ENCODE measurements around the gene PSMD9. TPM values are rescaled to one million over a fixed set of nuclear protein-coding genes. Genes with fewer than 3 reads are reported as not detected.
A peak's percentile ranks its signal among the peaks of the same experiment; 100 is the strongest.
"Not testable (repeated sequence)": the region's sequence is repeated elsewhere in the genome, so short reads cannot be mapped to it uniquely, and the experiment has no call there.

Gene PSMD9
- total RNA-seq, 1 donor from 2014 or later: 58.0 TPM

- H3K36me3 Mint-ChIP-seq (ENCODE audit: unreplicated experiment): no peaks in the 10 kb centered on the region
Measured at GRCh38 chr12:121875582-121875981, 13.0 kb upstream of the PSMD9 start.

GRCh38 chr12:121876080-121876447, 12.5 kb upstream of the PSMD9 start:
- H3K9me3 Mint-ChIP-seq (ENCODE audit: unreplicated experiment); DNase-seq (ENCODE audit: extremely low spot score, unreplicated experiment); H3K27ac Mint-ChIP-seq (ENCODE audit: unreplicated experiment); H3K4me1 Mint-ChIP-seq (ENCODE audit: unreplicated experiment); H3K4me3 Mint-ChIP-seq (ENCODE audit: unreplicated experiment); H3K27me3 Mint-ChIP-seq (ENCODE audit: unreplicated experiment); H3K36me3 Mint-ChIP-seq (ENCODE audit: unreplicated experiment): not testable (repeated sequence)

More at GRCh38 chr12:121875582-121875981, 13.0 kb upstream of the PSMD9 start:
- TF ChIP-seq CTCF (IDR thresholded peaks at IDR 0.05): no peak
- DNase-seq (ENCODE audit: extremely low spot score, unreplicated experiment): no peak
- Mint-ChIP-seq H3K27me3 (ENCODE audit: unreplicated experiment) (no peaks in the 10 kb centered on the region), H3K4me1 (ENCODE audit: unreplicated experiment) (peaks cover 3% of the 10 kb centered on the region), H3K4me3 (ENCODE audit: unreplicated experiment) (no peak overlapping the region), H3K9me3 (ENCODE audit: unreplicated experiment) (no peaks in the 10 kb centered on the region), H3K27ac (ENCODE audit: unreplicated experiment) (no peak overlapping the region)

- Mint-ChIP-seq H3K27ac (ENCODE audit: unreplicated experiment) (no peak overlapping the region), H3K4me3 (ENCODE audit: unreplicated experiment) (no peak overlapping the region), H3K4me1 (ENCODE audit: unreplicated experiment) (peaks cover 7% of the 10 kb centered on the region), H3K27me3 (ENCODE audit: unreplicated experiment) (peaks cover 9% of the 10 kb centered on the region), H3K36me3 (ENCODE audit: unreplicated experiment) (no peaks in the 10 kb centered on the region), H3K9me3 (ENCODE audit: unreplicated experiment) (no peaks in the 10 kb centered on the region)
- TF ChIP-seq CTCF (IDR thresholded peaks at IDR 0.05): no peak
- no peak for DNase-seq (ENCODE audit: extremely low spot score, unreplicated experiment)
Measured at GRCh38 chr12:121883315-121883660, 5.3 kb upstream of the PSMD9 start.

GRCh38 chr12:121885129-121885528, 3.5 kb upstream of the PSMD9 start:
- H3K36me3 Mint-ChIP-seq (ENCODE audit: unreplicated experiment); DNase-seq (ENCODE audit: extremely low spot score, unreplicated experiment); H3K9me3 Mint-ChIP-seq (ENCODE audit: unreplicated experiment); H3K27ac Mint-ChIP-seq (ENCODE audit: unreplicated experiment); H3K27me3 Mint-ChIP-seq (ENCODE audit: unreplicated experiment); H3K4me3 Mint-ChIP-seq (ENCODE audit: unreplicated experiment): not testable (repeated sequence)
- H3K4me1 Mint-ChIP-seq (ENCODE audit: unreplicated experiment): peaks cover 18% of the 10 kb centered on the region

- Mint-ChIP-seq H3K27ac (ENCODE audit: unreplicated experiment) (peak overlapping the region; percentile 100), H3K9me3 (ENCODE audit: unreplicated experiment) (no peaks in the 10 kb centered on the region), H3K36me3 (ENCODE audit: unreplicated experiment) (peaks cover 1% of the 10 kb centered on the region), H3K4me1 (ENCODE audit: unreplicated experiment) (peaks cover 25% of the 10 kb centered on the region), H3K4me3 (ENCODE audit: unreplicated experiment) (peak overlapping the region; percentile 99), H3K27me3 (ENCODE audit: unreplicated experiment) (peaks cover 2% of the 10 kb centered on the region)
- TF ChIP-seq CTCF (IDR thresholded peaks at IDR 0.05): no peak
- no peak for DNase-seq (ENCODE audit: extremely low spot score, unreplicated experiment)
Measured at GRCh38 chr12:121888083-121888477, 510 bp upstream of the PSMD9 start.

- Mint-ChIP-seq H3K36me3 (ENCODE audit: unreplicated experiment) (peaks cover 1% of the 10 kb centered on the region), H3K4me1 (ENCODE audit: unreplicated experiment) (peaks cover 36% of the 10 kb centered on the region), H3K9me3 (ENCODE audit: unreplicated experiment) (no peaks in the 10 kb centered on the region), H3K4me3 (ENCODE audit: unreplicated experiment) (peak overlapping the region; percentile 99), H3K27ac (ENCODE audit: unreplicated experiment) (peak overlapping the region; percentile 100), H3K27me3 (ENCODE audit: unreplicated experiment) (peaks cover 2% of the 10 kb centered on the region)
- no peak for TF ChIP-seq CTCF (IDR thresholded peaks at IDR 0.05)
- DNase-seq (ENCODE audit: extremely low spot score, unreplicated experiment): no peak
Measured at GRCh38 chr12:121889274-121889624, 659 bp downstream of the PSMD9 start.

- peak overlapping the region; percentile 99 for H3K4me3 Mint-ChIP-seq (ENCODE audit: unreplicated experiment)
- not testable (repeated sequence) for H3K27me3 Mint-ChIP-seq (ENCODE audit: unreplicated experiment); H3K36me3 Mint-ChIP-seq (ENCODE audit: unreplicated experiment); H3K9me3 Mint-ChIP-seq (ENCODE audit: unreplicated experiment); DNase-seq (ENCODE audit: extremely low spot score, unreplicated experiment)
- H3K27ac Mint-ChIP-seq (ENCODE audit: unreplicated experiment): peak overlapping the region; percentile 100
- peaks cover 40% of the 10 kb centered on the region for H3K4me1 Mint-ChIP-seq (ENCODE audit: unreplicated experiment)
Measured at GRCh38 chr12:121889661-121890060, 1.1 kb downstream of the PSMD9 start.
